ENCODE data around the gene HSD17B1. TPM values are rescaled to one million over a fixed set of nuclear protein-coding genes. Genes with fewer than 3 reads are reported as not detected.

HSD17B1 gene
- total RNA-seq, 1 experiment from 2014 or later, result 18.1 TPM

DNA sequence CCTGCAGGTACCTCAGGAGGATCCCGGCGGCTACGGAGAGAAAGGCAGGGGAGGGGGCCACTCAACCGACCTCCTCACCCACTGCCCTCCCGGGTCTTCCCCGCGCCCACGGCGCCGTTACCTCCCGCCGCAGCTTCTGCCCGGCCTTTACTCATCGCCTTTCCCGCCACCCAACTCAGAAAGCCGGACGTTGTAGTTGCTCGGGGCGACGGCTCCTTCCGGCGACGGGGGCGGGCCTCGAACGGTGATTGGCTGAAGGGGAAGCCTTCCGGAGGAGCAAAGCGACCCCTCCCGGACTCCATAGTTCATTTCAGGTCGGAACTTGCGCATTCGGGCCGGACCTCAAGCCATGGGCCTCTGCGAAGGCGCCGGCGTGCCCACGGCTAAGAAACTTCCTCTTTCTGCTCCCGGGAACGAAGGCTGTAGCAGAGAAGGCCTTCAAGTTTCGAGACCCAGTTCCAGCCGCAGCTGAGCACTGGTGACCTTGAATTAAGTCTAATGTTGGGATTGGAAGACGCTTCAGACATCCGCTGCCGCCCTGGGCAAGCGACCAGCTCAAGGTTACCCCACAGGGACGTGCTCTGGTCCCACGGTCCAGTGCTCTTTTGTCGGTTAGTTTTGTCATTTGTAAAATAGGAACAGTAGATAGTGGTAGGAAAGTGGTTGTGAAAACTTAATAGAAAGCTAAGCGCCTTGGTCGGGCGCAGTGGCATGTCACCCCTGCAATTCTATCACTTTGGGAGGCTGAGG, 25.0 kb downstream of the HSD17B1 start, which contains the start of gene PSMC3IP:
Gene PSMC3IP, minus strand, starts transcription at position 198 of the 750 bp plus-strand sequence. Its CDS starts 43 bp downstream, at position 155.
- no peaks in the 10 kb centered on the region for H3K27me3 Mint-ChIP-seq (ENCODE audit: insufficient read depth, unreplicated experiment)
- TSS peak; percentile 53 for BruUV-seq (replicated peaks)
- intact Hi-C loops (cut with micrococcal nuclease), result loop anchor here (1.0 to 2.0 kb wide), 3 partner anchors 102 to 185 kb away; no protein-coding TSS in a partner anchor
- CTCF ChIA-PET, result interaction anchor here (0.5 to 4.3 kb wide), 37 partner anchors 9 to 246 kb away, joined by 3 to 55 read pairs (median 5); partner anchors contain the start of genes BECN1, MLX, PLEKHH3 and RETREG3
- peak; percentile 95 for DNase-seq (ENCODE audit: unreplicated experiment)
- TF ChIP-seq, protein P1, sequence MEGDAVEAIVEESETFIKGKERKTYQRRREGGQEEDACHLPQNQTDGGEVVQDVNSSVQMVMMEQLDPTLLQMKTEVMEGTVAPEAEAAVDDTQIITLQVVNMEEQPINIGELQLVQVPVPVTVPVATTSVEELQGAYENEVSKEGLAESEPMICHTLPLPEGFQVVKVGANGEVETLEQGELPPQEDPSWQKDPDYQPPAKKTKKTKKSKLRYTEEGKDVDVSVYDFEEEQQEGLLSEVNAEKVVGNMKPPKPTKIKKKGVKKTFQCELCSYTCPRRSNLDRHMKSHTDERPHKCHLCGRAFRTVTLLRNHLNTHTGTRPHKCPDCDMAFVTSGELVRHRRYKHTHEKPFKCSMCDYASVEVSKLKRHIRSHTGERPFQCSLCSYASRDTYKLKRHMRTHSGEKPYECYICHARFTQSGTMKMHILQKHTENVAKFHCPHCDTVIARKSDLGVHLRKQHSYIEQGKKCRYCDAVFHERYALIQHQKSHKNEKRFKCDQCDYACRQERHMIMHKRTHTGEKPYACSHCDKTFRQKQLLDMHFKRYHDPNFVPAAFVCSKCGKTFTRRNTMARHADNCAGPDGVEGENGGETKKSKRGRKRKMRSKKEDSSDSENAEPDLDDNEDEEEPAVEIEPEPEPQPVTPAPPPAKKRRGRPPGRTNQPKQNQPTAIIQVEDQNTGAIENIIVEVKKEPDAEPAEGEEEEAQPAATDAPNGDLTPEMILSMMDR (IDR thresholded peaks at IDR 0.05; ENCODE audit: unreplicated experiment), result peak; percentile 26
- H3K4me1 Mint-ChIP-seq (ENCODE audit: insufficient read depth, unreplicated experiment), result peaks cover 24% of the 10 kb centered on the region
- no peaks in the 10 kb centered on the region for H3K9me3 Mint-ChIP-seq (ENCODE audit: unreplicated experiment)
- H3K36me3 Mint-ChIP-seq (ENCODE audit: insufficient read depth, unreplicated experiment), result peaks cover 70% of the 10 kb centered on the region
- H3K4me3 Mint-ChIP-seq (ENCODE audit: unreplicated experiment), result peak within 1 kb of the TSS; percentile 78
- POLR2A ChIA-PET, result interaction anchor here (0.5 to 5.4 kb wide), 41 partner anchors 9 to 660 kb away, joined by 3 to 70 read pairs (median 5); partner anchors contain the start of genes BECN1, CNP, CNTNAP1 and COASY
- peak within 1 kb of the TSS; percentile 80 for H3K27ac Mint-ChIP-seq (ENCODE audit: low read depth, unreplicated experiment)

DNA sequence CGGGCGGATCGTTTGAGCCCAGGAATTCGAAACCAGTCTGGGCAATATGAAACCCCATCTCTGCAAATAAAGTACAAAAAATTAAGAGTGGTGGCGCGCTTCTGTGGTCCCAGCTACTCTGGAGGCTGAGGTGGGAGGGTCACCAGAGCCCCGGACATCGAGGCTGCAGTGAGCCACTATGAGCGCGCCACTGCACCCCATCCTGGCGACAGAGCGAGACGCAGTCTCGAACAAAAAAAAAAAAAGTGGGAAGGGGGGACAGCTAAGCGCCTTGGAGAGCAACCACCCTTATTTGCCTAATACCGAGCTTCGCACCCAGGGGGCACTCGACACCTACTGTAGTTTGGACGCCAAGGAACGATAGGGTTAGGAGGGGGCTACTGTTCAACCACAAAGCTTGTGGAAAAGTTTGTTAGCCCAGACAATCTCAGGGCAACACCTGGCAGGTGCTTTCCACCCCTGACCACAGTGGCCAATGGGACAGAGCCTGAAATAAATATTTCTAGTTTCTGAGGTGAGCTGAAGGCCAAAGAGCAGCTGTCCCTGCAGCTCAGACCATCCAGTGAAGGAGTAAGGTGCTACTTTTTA, 25.7 kb downstream of the HSD17B1 start:
- intact Hi-C loops (cut with micrococcal nuclease), result loop anchor here (1.0 to 2.0 kb wide), 3 partner anchors 101 to 184 kb away; no protein-coding TSS in a partner anchor
- POLR2A ChIA-PET, result interaction anchor here (0.5 to 5.4 kb wide), 35 partner anchors 8 to 660 kb away, joined by 3 to 70 read pairs (median 7); partner anchors contain the start of genes BECN1, CNP, CNTNAP1 and COASY
- peak overlapping the region; percentile 78 for H3K4me3 Mint-ChIP-seq (ENCODE audit: unreplicated experiment)
- no peaks in the 10 kb centered on the region for H3K9me3 Mint-ChIP-seq (ENCODE audit: unreplicated experiment)
- TF ChIP-seq, protein P1 (IDR thresholded peaks at IDR 0.05; ENCODE audit: unreplicated experiment), result peak; percentile 77
- BruUV-seq (replicated peaks), result no TSS peak
- H3K27ac Mint-ChIP-seq (ENCODE audit: low read depth, unreplicated experiment), result peak overlapping the region; percentile 80
- CTCF ChIA-PET, result interaction anchor here (0.5 to 4.3 kb wide), 46 partner anchors 8 to 326 kb away, joined by 3 to 55 read pairs (median 4); partner anchors contain the start of genes BECN1, MLX, PLEKHH3 and RETREG3
- no peaks in the 10 kb centered on the region for H3K27me3 Mint-ChIP-seq (ENCODE audit: insufficient read depth, unreplicated experiment)
- H3K4me1 Mint-ChIP-seq (ENCODE audit: insufficient read depth, unreplicated experiment), result peaks cover 24% of the 10 kb centered on the region
- DNase-seq (ENCODE audit: unreplicated experiment), result peak; percentile 78
- H3K36me3 Mint-ChIP-seq (ENCODE audit: insufficient read depth, unreplicated experiment), result peaks cover 71% of the 10 kb centered on the region

DNA sequence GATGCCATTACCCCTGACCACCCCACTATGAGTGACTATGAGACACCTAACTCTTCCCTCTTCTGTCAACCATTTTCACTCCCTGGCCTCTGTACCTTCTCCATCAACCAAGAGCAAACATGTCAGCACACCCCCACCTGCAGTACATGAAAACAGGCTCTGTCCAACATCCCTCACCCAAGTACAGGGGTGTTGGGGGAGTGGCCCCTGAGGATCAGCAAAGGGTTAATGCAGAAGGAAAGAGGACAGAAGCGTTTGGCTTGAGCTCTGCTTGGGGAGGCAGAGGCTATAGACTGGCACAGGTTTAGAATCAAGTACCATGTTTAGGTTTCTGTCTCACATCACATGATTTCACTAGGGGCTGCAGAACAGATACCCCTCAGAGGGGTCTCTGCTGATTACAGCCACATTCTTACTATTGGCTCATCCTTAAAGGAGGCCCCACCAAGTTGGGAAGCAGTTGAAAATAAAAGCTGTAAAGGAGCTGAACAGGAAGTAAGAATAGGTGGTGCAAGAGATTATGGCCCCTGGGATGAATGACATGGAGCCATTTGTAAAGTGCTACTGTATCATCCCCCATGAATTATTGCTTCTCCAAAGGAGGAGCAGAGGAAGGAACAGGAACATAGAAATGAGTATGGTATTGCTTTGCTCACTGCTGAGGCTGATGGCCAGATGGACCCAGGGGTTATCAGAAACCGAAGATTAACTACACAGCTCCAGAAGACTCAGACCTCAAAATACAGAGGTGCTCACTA, 27.2 kb downstream of the HSD17B1 start:
- Mint-ChIP-seq H3K4me3 (ENCODE audit: unreplicated experiment) (peak overlapping the region; percentile 36), H3K36me3 (ENCODE audit: insufficient read depth, unreplicated experiment) (peaks cover 81% of the 10 kb centered on the region), H3K27me3 (ENCODE audit: insufficient read depth, unreplicated experiment) (no peaks in the 10 kb centered on the region), H3K4me1 (ENCODE audit: insufficient read depth, unreplicated experiment) (peaks cover 24% of the 10 kb centered on the region), H3K9me3 (ENCODE audit: unreplicated experiment) (no peaks in the 10 kb centered on the region), H3K27ac (ENCODE audit: low read depth, unreplicated experiment) (no peak overlapping the region)
- intact Hi-C loops (cut with micrococcal nuclease), result loop anchor here (2.0 kb wide), 2 partner anchors 141 to 183 kb away; no protein-coding TSS in a partner anchor
- no peak for DNase-seq (ENCODE audit: unreplicated experiment)
- no TSS peak for BruUV-seq (replicated peaks)
- ChIA-PET POLR2A (interaction anchor here (3.1 to 5.4 kb wide), 3 partner anchors 29 to 98 kb away, joined by 18 to 70 read pairs (median 57); partner anchors contain the start of genes PLEKHH3, RETREG3 and TUBG1), CTCF (interaction anchor here (0.6 to 3.1 kb wide), 5 partner anchors 11 to 252 kb away, joined by 3 to 17 read pairs (median 4); partner anchors contain the start of gene MLX)
- TF ChIP-seq, protein P1 (IDR thresholded peaks at IDR 0.05; ENCODE audit: unreplicated experiment), result no peak

Measured in MCF 10A (cell line).